T47D (cell line): ENCODE results near the gene C12orf56.
A peak's percentile ranks its signal among the peaks of the same experiment; 100 is the strongest.
"Not testable (repeated sequence)": the region's sequence is repeated elsewhere in the genome, so short reads cannot be mapped to it uniquely, and the experiment has no call there.

ENCODE experiments used
- DNase-seq, 2 experiments: peaks; one replicate each; pipeline versions ENCODE4 v3.0.0 to v3.0.0-alpha.2; 2011 to 2012; ENCODE audit warnings: low read depth in 1 of 2, low spot score in 1 of 2
- JUND ChIP-seq: IDR thresholded peaks from 2 replicates; pipeline ENCODE4 v1.6.1; 2012; ENCODE audit warnings: low read depth
- in situ Hi-C: cut with HindIII; loops from 2 replicates; pipeline ENCODE4 v1.10.0; 2016; ENCODE audit warnings: low sequenced_read_pairs, low pct_unique_long_range_greater_than_20kb

Gene C12orf56

DNA sequence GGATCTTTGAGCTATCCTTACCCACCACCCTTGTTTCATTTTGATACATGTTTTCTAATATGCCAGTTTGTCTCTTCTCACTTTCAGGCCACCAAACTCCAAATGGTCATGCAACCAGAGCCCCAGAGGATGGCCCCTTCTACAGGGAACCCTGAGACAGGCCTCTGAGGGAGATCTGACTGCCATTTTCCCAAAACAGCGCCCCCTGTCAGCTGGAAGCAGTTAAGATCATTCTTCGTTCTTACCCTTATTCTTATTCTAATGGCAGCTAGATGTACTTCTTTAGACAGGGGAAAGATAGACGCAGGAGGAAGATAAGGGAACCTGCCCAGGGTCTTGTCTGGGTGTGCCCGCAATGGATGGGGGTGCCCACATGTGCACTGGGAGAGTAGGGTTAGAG lies 38.4 kb downstream of the C12orf56 start:
- in situ Hi-C loops: no loop called here
- DNase-seq: no peak
- TF ChIP-seq JUND: no peak

DNA sequence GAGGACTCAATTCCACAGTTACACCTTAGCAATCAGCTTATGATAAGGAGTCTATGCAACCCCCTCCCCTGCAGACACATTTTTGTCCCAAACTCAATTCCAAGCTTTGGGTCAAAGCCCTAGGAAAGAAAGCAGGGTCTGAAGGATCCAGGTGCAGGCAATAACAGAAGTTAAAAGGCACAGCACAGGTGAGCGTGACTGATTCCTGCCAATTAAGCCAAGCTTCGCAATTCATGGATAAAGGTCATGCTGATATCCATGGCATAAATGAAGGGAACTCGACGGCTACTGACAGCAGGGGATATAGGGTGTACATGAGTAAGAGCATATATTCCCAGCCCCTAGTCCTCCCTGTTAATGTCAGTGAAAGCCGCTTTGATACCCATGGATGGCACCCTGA lies 39.3 kb downstream of the C12orf56 start:
- in situ Hi-C loops: no loop called here
- no peak for TF ChIP-seq JUND
- no peak for DNase-seq

DNA sequence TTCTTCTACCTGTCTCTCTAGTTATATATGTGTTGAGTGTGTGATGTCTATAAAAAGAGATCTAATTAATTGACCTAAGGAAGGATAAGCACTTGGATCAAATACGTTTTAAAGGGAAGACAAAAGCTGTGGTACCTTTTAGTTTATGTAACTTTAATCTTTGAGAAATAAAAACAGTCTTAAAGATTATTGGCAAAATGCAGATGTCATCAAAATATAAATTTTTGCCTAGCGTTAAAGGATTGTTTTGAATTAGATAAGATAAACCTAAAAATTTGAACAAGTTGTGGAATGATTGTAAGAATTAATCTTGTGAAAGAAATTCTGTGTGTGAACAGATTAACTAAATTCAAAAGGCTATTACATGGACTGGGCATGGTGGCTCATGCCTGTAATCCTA lies 42.9 kb downstream of the C12orf56 start:
- no peak for DNase-seq
- no peak for TF ChIP-seq JUND
- in situ Hi-C loops: no loop called here

DNA sequence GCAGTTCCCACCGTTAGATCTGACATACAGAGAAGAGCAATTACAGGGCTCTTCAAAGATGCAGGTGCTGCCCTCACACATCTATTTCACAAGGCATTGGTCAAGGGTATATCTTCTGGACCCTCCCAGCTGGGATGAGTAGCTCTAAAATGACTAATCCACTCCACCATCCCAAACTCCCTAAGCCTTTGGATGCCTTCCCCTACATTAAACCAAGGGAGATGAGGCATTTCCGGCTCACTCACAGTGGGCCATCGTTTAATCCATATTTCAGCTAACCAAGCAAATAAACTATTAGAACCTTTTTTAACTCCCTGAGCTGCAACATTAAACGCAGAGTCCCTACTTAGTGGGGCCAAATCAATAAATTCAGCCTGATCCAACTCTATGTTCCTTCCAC lies 45.9 kb downstream of the C12orf56 start:
- in situ Hi-C loops, DNase-seq: not testable (repeated sequence)

DNA sequence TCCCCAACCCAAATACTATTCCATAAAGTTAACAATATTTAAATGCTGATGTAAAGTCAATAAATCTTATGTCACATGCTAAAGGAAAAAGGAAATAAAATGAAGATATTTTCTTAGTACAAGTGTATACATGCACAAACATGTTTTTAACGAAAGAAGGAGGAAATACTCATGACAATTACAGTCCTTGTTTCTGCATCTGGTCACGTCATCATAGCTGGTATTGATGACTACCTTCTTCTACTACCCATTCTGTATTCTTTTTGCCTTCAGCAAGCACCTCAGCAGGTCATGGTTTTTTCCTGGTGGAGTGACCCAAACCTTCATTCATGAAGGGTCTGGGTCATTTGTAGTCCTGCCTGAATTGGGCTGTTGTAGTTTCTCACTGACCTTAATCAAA lies 50.0 kb downstream of the C12orf56 start:
- DNase-seq, in situ Hi-C loops: not testable (repeated sequence)

DNA sequence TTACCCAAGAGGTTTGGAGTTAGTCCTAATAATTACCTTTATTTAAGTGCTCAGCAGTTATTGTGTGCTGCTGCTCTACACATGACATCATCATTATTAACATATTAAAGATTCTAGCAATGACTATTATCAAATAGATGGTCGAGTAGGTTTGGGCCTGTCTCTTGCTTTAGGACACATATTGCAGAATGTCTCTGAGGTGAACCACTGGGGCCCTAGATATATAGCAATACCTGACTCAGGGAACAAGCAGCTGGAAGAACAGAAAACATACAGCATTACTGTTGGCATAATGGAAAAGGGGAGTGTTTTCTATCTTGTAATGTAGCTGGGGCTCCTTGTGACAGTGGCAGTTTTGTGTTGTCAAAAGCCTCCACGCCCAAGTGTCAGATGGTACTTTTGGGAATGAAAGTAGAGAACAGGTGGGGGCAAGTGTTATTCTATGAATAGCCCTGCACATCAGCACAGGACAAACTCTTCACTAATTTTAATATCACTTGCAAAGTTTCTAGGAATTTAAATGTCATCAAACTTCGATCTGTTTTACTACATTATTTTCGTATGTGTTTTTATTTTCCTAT lies 54.6 kb downstream of the C12orf56 start:
- DNase-seq: no peak
- in situ Hi-C loops: no loop called here
- TF ChIP-seq JUND: no peak

DNA sequence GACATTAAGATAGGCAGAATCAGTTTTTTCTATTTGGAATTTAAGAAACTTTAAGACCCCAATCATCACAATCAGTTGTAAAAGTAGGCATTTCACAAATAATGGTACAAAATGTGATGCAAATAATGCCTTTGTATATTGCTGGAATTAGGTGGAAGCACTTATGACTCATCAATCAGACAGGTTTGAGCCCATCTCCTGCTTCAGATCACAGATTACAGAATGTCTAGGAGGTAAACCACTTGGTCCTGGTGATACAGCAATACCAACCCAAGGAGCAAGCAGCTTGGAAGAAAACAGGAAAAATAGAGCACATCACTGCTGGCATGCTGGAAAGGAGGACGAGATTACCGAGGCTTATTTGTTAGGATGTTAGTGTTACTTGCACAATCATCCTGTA lies 57.6 kb downstream of the C12orf56 start:
- no peak for DNase-seq
- in situ Hi-C loops: no loop called here
- no peak for TF ChIP-seq JUND

DNA sequence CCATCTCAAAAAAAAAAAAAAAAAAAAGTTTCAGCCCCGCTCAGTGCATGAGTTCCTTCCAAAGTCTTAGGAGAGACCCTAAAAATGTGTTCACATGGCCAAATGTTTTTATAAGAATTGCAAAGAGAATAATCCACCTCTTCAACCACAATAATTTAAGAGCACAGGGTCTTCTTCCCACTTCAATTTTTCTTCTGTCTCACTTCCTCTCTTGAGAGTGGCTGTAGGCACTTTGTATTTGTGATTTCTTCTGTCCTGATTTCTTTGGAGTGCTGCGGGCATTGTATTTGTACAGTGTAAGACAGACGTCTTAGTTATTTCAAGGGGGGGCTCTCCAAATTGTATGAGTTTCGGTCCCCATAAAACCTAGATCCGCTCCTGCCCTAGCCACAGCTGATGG lies 58.3 kb downstream of the C12orf56 start:
- in situ Hi-C loops: no loop called here
- DNase-seq: no peak
- no peak for TF ChIP-seq JUND

DNA sequence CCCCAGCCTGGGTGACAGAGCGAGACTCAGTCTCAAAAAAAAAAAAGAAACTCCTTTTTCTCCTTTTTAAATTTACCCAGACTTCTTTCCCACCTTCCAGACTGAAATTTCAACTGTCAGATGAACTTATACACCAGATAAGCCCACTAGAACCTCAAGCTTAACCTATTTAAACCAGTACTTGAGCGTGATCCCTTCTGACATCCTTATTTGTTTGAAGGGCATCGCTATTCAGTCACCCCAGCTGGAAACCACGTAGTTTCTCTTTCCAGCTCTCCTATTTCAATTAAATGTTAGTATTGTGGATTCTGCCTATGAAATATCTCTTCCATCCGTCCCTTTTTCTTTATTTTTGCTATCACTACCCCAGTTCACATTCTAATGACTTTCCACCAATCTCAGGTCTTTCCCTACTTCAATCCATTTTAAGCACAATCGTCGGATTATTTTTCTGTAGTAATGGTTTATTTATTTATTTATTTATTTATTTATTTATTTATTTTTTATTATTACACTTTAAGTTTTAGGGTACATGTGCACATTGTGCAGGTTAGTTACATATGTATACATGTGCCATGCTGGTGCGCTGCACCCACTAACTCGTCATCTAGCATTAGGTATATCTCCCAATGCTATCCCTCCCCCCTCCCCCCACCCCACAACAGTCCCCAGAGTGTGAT lies 61.4 kb downstream of the C12orf56 start:
- DNase-seq, in situ Hi-C loops: not testable (repeated sequence)

DNA sequence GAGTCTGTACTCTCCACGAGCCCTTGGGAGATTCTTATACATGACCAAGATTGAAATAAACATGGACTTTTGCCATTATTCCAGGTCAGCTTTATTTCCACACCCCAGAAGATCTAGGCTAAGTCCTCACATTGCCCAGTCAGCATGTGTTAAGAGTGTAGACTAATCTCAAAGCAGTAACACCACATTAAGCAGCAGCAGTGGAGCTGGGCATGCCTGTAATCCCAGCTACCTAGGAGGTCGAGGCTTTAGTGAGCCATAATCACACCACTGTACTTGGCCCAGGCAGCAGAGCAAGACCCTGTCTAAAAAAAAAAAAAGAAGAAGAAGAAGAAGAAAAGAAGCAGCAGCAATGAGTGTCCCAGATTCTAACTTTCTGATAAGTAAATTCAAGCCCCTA lies 65.5 kb downstream of the C12orf56 start:
- in situ Hi-C loops: no loop called here
- DNase-seq: no peak
- TF ChIP-seq JUND: no peak

DNA sequence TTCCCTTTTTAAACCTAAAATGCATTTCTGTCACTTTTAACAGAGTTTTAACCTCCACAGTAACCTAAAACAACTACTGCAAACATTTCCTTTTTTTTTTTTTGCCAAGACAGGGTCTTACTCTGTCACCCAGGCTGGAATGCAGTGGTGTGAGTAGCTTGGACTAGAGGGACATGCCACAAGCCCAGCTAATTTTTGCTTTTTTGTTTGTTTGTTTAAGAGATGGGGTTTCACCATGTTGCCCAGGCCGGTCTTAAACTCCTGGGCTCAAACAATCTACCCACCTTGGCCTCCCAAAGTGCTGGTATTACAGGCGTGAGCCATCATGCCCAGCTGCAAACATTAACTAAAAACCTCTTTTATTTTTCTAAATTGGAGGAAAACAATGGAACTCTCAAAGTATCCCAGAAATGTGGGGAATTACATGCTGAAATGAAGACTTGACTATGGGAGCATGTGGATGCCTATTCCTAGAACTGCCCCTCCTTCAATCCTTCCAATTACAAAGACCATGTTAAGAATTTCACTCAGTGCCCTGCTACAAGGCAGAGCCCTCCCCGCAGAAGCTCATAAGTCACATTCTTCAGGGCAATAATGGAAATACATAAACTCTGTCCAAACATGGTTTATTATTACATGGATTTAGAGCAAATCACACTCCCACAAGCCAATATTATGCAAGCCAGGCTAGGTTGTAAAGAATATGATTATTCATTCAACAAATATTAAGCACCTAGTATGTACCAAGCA lies 66.9 kb downstream of the C12orf56 start:
- in situ Hi-C loops: no loop called here
- TF ChIP-seq JUND: no peak
- DNase-seq: no peak

DNA sequence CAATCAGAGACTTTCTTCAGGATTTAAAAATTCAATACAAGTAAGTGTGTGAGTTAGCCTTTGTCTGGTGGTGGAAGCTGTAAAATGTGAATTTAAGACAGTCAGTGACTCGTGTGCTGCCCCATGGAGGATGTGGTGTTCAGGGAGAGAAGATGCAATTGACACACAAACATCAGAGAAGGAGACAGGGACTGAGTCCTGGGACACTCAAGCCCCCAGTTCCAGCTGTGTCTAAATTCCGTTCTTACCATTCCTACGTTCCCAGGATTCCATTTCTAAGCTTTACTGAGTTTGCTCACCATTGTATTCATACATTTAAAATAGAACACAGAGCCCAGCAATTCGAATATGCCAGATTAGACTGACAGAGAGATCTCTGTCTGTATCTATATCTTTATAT lies 67.6 kb downstream of the C12orf56 start:
- in situ Hi-C loops: no loop called here
- DNase-seq: no peak
- TF ChIP-seq JUND: no peak

DNA sequence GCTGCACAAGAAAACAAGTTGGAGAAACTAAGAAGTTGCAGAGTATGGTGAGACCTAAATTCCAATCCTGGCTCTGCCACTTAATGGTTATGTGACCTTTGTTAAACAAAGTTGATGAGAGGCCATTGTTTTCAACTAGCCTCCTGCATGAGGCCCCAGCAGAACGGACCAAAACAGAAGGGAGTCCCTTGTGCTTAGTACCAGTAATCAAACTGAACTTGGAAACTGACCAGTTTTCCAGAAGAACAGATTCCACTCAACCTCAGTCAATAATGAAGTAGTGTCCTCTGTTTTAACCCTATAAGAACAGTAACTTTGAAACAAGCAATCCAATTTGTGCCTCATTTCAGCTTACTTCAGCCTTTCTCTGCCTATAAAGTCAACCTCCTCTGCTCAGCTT lies 69.9 kb downstream of the C12orf56 start:
- TF ChIP-seq JUND: no peak
- in situ Hi-C loops: no loop called here
- DNase-seq: peak in 1 of 2 experiments; percentile 9

DNA sequence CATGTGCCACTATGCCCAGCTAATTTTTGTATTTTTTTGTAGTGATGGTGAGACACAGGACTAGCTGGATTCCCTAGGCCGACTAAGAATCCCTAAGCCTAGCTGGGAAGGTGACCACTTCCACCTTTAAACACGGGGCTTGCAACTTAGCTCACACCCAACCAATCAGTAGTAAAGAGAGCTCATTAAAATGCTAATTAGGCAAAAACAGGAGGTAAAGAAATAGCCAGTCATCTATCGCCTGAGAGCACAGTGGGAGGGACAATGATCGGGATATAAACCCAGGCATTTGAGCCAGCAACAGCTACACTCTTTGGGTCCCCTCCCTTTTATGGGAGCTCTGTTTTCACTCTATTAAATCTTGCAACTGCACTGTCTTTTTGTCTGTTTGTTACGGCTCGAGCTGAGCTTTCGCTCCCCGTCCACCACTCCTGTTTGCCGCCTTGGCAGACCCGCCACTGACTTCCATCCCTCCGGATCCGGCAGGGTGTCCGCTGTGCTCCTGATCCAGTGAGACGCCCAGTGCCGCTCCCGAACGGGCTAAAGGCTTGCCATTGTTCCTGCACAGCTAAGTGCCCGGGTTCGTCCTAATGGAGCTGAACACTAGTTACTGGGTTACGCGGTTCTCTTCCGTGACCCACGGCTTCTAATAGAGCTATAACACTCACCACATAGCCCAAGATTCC lies 70.9 kb downstream of the C12orf56 start:
- DNase-seq, in situ Hi-C loops: not testable (repeated sequence)
